Choroid plexus epithelial cell (primary cell): ENCODE measurements around the gene TPD52L1.

Source experiments
- DNase-seq: peaks from one replicate; pipeline ENCODE4 v3.0.0-alpha.2; 2010; ENCODE audit warnings: low read depth
- H3K4me3 ChIP-seq: 2 replicates; pipeline ENCODE4 v1.5.1; 2011; ENCODE audit warnings: low read depth, mild to moderate bottlenecking, control low read depth, low read length, moderate library complexity
- CTCF ChIP-seq: conservative IDR thresholded peaks from 2 replicates; pipeline ENCODE4 v1.5.1; 2011; ENCODE audit warnings: low read depth, mild to moderate bottlenecking, control low read depth, inconsistent platforms, low read length, moderate library complexity

The TPD52L1 gene, protein sequence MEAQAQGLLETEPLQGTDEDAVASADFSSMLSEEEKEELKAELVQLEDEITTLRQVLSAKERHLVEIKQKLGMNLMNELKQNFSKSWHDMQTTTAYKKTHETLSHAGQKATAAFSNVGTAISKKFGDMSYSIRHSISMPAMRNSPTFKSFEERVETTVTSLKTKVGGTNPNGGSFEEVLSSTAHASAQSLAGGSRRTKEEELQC

GRCh38 chr6:125153391-125154117 lies at the start of gene TPD52L1:
Gene TPD52L1 (plus strand): TSS chr6:125153773. CDS start chr6:125153952, 179 bp downstream.
- peak within 1 kb of the TSS; percentile 66 for H3K4me3 ChIP-seq
- DNase-seq = peak; percentile 69
- TF ChIP-seq CTCF = peak; percentile 87

GRCh38 chr6:125104425-125104824 lies 49.1 kb upstream of the TPD52L1 start:
- DNase-seq = peak; percentile 83
- TF ChIP-seq CTCF = no peak
- H3K4me3 ChIP-seq = no peak overlapping the region

DNA sequence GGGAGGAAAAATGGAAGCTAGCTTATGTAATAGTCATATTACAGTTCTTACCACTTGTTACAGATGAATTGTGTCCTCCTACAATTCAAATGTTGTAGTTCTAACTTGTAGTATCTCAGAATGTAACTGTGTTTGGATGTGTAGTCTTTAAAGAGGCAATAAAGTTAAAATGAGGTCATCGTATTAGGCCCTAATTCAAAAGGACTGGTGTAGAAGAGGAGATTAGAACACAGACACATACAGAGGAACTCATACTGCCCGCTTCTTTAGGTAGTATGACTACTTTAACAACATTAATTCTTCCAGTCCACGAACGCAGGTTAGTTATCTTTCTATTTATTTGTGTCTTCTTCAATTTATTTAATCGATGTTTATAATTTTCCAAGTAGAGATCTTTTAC lies 46.5 kb upstream of the TPD52L1 start:
- no peak overlapping the region for H3K4me3 ChIP-seq
- TF ChIP-seq CTCF = no peak
- DNase-seq = no peak

GRCh38 chr6:125107896-125108295 lies 45.7 kb upstream of the TPD52L1 start:
- no peak for DNase-seq
- no peak overlapping the region for H3K4me3 ChIP-seq
- TF ChIP-seq CTCF = no peak

DNA sequence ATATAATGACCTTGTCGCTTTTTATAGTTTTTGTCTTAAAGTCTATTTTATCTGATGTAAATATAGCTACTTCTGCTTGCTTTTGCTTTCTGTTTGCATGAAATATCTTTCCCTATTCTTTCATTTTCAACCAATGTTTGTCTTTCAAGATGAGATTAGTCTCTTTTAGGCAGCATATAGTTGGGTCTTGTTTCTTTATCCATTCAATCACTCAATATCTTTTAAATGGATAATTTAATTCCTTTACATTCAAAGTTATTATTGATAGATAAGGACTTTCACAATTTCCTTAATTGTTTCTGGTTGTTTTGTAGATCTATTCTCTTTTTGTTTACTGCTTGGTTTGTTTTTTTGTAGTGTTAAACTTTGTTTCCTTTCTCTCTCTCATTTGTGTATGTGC lies 43.5 kb upstream of the TPD52L1 start:
- H3K4me3 ChIP-seq = no peak overlapping the region
- no peak for TF ChIP-seq CTCF
- no peak for DNase-seq

DNA sequence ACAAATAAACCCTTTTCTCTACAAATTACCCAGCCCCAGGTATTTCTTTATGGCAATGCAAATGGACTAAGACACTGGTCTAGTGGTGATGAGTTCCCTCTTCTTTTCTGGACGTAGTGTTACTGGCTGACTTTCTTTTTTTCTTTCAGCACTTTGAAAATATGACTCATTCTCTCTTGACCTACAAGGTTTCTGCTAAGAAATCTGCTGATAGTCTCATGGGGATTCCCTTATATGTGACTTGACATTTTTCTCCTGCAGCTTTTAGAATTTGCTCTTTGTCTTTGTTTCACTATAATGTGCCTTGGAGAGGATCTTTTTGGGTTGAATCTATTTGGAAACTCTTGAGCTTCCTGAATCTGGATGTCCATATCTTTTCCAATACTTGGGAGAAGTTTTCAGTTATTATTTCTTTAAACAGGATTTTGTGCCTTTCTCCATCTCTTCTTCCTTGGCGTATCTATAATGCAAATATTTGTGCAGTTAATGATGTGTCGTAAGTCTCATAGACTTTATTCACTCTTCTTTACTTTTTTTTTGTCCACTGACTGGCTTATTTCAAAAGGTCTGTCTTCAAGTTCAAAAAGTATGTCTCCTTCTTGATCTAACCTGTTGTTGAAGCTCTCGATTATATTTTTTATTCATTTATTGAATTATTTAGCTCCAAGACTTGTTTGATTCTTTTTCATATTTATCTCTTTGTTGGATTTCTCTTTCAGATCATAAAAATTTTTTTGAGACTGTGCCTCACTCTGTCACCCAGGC lies 42.2 kb upstream of the TPD52L1 start:
- no peak overlapping the region for H3K4me3 ChIP-seq
- TF ChIP-seq CTCF = no peak
- DNase-seq = peak; percentile 36
